Limb (tissue), 2 donors: Measurements from ENCODE around the gene KCNK13.
"Not testable (repeated sequence)": the region's sequence is repeated elsewhere in the genome, so short reads cannot be mapped to it uniquely, and the experiment has no call there.

Experiments used
- DNase-seq, 2 donors: peaks; one replicate each; pipeline ENCODE4 v3.0.0-alpha.2; 2016; ENCODE audit errors: extremely low spot score in 2 of 2

KCNK13 gene

GRCh38 chr14:90191585-90191984 is 129.8 kb downstream of the KCNK13 start:
- no peak for DNase-seq

DNA sequence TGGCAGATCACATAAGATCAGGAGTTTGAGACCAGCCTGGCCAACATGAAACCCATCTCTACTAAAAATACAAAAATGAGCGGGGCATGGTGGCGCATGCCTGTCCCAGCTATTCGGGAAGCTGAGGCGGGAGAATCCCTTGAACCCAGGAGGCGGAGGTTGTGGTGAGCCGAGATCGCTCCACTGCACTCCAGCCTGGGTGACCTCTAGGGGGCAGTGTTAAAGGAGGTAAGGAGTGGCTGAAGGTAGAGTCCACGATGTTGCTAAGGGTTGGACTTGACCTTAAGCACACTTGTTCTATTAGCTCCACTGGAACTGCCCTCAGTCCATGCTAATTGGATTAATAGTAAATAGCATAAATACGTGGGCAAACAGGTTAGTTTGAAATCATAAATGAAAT is 132.1 kb downstream of the KCNK13 start:
- no peak for DNase-seq

- DNase-seq = no peak
These were observed 132.9 kb downstream of the KCNK13 start for GRCh38 chr14:90194706-90195105.

- no peak for DNase-seq
These were observed 136.8 kb downstream of the KCNK13 start for GRCh38 chr14:90198541-90199060.

DNA sequence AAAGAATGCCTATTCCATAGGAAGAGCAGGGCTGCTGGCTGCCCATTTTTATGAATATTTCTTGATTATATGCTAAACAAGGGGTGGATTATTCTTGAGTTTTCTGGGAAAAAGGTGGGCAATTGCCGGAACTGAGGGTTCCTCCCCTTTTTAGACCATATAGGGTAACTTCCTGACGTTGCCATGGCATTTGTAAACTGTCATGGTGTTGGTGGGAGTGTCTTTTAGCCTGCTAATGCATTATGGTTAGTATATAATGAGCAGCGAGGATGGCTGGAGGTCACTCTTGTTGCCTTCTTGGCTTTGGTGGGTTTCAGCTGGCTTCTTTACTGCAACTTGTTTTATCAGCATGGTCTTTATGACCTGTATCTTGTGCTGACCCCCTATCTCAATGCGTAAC is 138.8 kb downstream of the KCNK13 start:
- not testable (repeated sequence) for DNase-seq

GRCh38 chr14:90201344-90201743 is 139.6 kb downstream of the KCNK13 start:
- DNase-seq = no peak

DNA sequence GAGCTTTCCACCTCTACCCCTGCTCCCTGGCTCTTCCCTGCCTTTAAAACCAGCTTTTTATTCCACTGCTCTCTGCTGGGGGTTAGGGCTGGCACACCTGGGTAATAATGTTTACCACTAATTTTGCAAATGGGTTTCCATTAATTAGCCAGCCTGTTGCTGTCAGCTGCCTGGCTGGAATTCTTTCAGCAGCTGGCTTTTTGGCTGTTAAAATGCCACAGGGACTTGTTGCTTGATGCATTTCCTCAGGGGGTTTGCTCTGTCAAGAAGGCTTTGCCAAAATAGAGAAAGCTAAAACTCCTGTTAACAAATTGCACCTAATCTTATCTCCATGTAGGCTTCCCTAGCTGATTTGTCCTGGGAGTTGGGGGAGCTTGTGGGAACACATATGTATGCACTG is 142.7 kb downstream of the KCNK13 start:
- DNase-seq = no peak

- no peak for DNase-seq
These were observed 151.4 kb downstream of the KCNK13 start for GRCh38 chr14:90213099-90213748.

DNA sequence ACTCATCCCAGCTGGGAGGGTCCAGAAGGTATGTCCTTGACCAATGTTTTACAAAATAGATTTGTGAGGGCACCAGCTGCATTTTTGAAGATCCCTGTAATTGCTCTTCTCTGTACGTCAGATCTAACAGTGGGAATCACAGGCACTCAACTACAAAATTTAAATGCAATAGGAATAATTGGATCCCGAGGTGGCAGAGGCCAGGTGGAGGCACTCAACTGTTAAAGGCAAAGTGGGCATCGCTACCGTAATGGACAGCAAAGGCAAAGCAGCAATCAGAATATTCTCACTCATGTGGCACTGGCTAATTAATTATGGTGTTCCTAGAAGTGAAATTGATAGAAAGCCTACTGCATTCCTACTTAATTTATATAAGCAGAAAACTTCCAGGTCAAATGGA is 166.7 kb downstream of the KCNK13 start:
- DNase-seq = no peak

DNA sequence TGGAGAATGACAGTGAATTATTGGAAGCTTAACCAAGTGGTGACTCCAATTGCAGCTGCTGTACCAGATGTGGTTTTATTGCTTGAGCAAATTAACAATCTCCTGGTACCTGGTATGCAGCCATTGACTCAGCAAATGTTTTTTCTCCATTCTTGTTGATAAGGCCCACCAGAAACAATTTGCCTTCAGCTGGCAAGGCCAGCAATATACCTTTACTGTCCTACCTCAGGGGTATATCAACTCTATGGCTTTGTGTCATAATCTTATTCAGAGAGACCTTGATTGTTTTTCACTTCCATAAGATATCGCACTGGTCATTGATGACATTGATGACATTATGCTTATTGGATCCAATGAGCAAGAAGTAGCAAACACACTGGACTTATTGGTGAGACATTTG is 168.1 kb downstream of the KCNK13 start:
- DNase-seq = not testable (repeated sequence)
